Activated CD8-positive, alpha-beta memory T cell treated with anti-CD3 and anti-CD28 coated beads, Interleukin-2, amount 10 ng/mL, durations not matched to agents 7 days and 5 days (primary cell): ENCODE measurements around the gene CPNE7. TPM values are rescaled to one million over a fixed set of nuclear protein-coding genes. Genes with fewer than 3 reads are reported as not detected.

Experiments used
- ATAC-seq: fragments of 150-1000 bp; cut with Tn5 transposase; one replicate; pipeline ENCODE4 v1.10.0; 2021; ENCODE audit warnings: moderate library complexity
- CTCF ChIA-PET: fragments of 350-600 bp; sonication (Branson Sonifier 250); formaldehyde crosslinking; loops from one replicate; lab custom pipeline; 2021; ENCODE audit warnings: antibody characterized with exemption; lab: Charles Lee
- DNase-seq: peaks from one replicate; pipeline ENCODE4 v3.0.0-alpha.2; 2020
- H3K27ac Mint-ChIP-seq: one replicate; pipeline ENCODE4 v1.8.0; 2021; ENCODE audit warnings: mild to moderate bottlenecking, mixed read lengths
- H3K27me3 Mint-ChIP-seq: one replicate; pipeline ENCODE4 v1.8.0; 2021; ENCODE audit warnings: mixed read lengths
- H3K36me3 Mint-ChIP-seq: one replicate; pipeline ENCODE4 v1.8.0; 2021; ENCODE audit warnings: mild to moderate bottlenecking, mixed read lengths
- H3K4me1 Mint-ChIP-seq: one replicate; pipeline ENCODE4 v1.8.0; 2021; ENCODE audit warnings: mixed read lengths
- H3K4me3 Mint-ChIP-seq: one replicate; pipeline ENCODE4 v1.8.0; 2021; ENCODE audit warnings: mild to moderate bottlenecking, moderate library complexity, mixed read lengths
- H3K9me3 Mint-ChIP-seq: one replicate; pipeline ENCODE4 v1.8.0; 2022; ENCODE audit warnings: low read depth, mixed read lengths
- total RNA-seq, 2 experiments: library from RNA; stranded (reverse); gene quantifications; one replicate each; pipeline ENCODE4 v1.2.3, GENCODE V29; 2021

Gene CPNE7
- total RNA-seq, 2 experiments from 2014 or later = 0.38 to 3.1 TPM

- no peak overlapping the region for H3K4me3 Mint-ChIP-seq
- no peak for ATAC-seq
- CTCF ChIA-PET = no interaction called here
- H3K4me1 Mint-ChIP-seq = peaks cover 14% of the 10 kb centered on the region
- no peak for DNase-seq
- no peak overlapping the region for H3K27ac Mint-ChIP-seq
- H3K27me3 Mint-ChIP-seq = no peaks in the 10 kb centered on the region
- no peaks in the 10 kb centered on the region for H3K36me3 Mint-ChIP-seq
- H3K9me3 Mint-ChIP-seq = no peaks in the 10 kb centered on the region
Observed at GRCh38 chr16:89600956-89601355, 25.4 kb downstream of the CPNE7 start.

- ATAC-seq = no peak
- H3K9me3 Mint-ChIP-seq = no peaks in the 10 kb centered on the region
- H3K27ac Mint-ChIP-seq = no peak overlapping the region
- H3K27me3 Mint-ChIP-seq = no peaks in the 10 kb centered on the region
- peaks cover 14% of the 10 kb centered on the region for H3K4me1 Mint-ChIP-seq
- CTCF ChIA-PET = interaction anchor here (1.1 to 1.5 kb wide), 2 partner anchors 40 to 57 kb away, joined by 4 to 5 read pairs; no protein-coding TSS in a partner anchor
- no peak overlapping the region for H3K4me3 Mint-ChIP-seq
- DNase-seq = no peak
- H3K36me3 Mint-ChIP-seq = no peaks in the 10 kb centered on the region
Observed at GRCh38 chr16:89601906-89602272, 26.3 kb downstream of the CPNE7 start.

- no peaks in the 10 kb centered on the region for H3K27me3 Mint-ChIP-seq
- H3K9me3 Mint-ChIP-seq = no peaks in the 10 kb centered on the region
- peaks cover 14% of the 10 kb centered on the region for H3K4me1 Mint-ChIP-seq
- H3K27ac Mint-ChIP-seq = no peak overlapping the region
- no peak overlapping the region for H3K4me3 Mint-ChIP-seq
- peak; percentile 65 for DNase-seq
- H3K36me3 Mint-ChIP-seq = no peaks in the 10 kb centered on the region
- ATAC-seq = peak; percentile 79
- CTCF ChIA-PET = interaction anchor here (1.1 to 1.5 kb wide), 2 partner anchors 39 to 57 kb away, joined by 4 to 5 read pairs; no protein-coding TSS in a partner anchor
Observed at GRCh38 chr16:89602273-89602951, 26.9 kb downstream of the CPNE7 start.

GRCh38 chr16:89602952-89603590 lies 27.5 kb downstream of the CPNE7 start:
- CTCF ChIA-PET = interaction anchor here (1.1 to 1.5 kb wide), 2 partner anchors 39 to 56 kb away, joined by 4 to 5 read pairs; no protein-coding TSS in a partner anchor
- Mint-ChIP-seq H3K4me3 (no peak overlapping the region), H3K36me3 (no peaks in the 10 kb centered on the region), H3K27ac (no peak overlapping the region), H3K27me3 (no peaks in the 10 kb centered on the region), H3K4me1 (peaks cover 14% of the 10 kb centered on the region), H3K9me3 (no peaks in the 10 kb centered on the region)
- DNase-seq (no peak), ATAC-seq (no peak)

GRCh38 chr16:89604764-89605163 lies 29.2 kb downstream of the CPNE7 start:
- DNase-seq = no peak
- Mint-ChIP-seq H3K36me3 (no peaks in the 10 kb centered on the region), H3K27ac (no peak overlapping the region), H3K27me3 (no peaks in the 10 kb centered on the region), H3K4me3 (no peak overlapping the region), H3K4me1 (peaks cover 12% of the 10 kb centered on the region), H3K9me3 (no peaks in the 10 kb centered on the region)
- no peak for ATAC-seq
- CTCF ChIA-PET = no interaction called here

GRCh38 chr16:89605186-89605970 lies 29.8 kb downstream of the CPNE7 start:
- H3K4me3 Mint-ChIP-seq = no peak overlapping the region
- no peaks in the 10 kb centered on the region for H3K36me3 Mint-ChIP-seq
- H3K27ac Mint-ChIP-seq = no peak overlapping the region
- no peaks in the 10 kb centered on the region for H3K9me3 Mint-ChIP-seq
- H3K4me1 Mint-ChIP-seq = peaks cover 12% of the 10 kb centered on the region
- CTCF ChIA-PET = no interaction called here
- DNase-seq (no peak), ATAC-seq (no peak)
- H3K27me3 Mint-ChIP-seq = peaks cover 1% of the 10 kb centered on the region

- H3K27ac Mint-ChIP-seq = no peak overlapping the region
- H3K4me1 Mint-ChIP-seq = peaks cover 12% of the 10 kb centered on the region
- no peak overlapping the region for H3K4me3 Mint-ChIP-seq
- H3K27me3 Mint-ChIP-seq = peaks cover 3% of the 10 kb centered on the region
- H3K9me3 Mint-ChIP-seq = no peaks in the 10 kb centered on the region
- CTCF ChIA-PET = no interaction called here
- no peak for ATAC-seq
- no peaks in the 10 kb centered on the region for H3K36me3 Mint-ChIP-seq
- no peak for DNase-seq
Observed at GRCh38 chr16:89606006-89606405, 30.4 kb downstream of the CPNE7 start.

GRCh38 chr16:89607453-89607852 lies 31.9 kb downstream of the CPNE7 start:
- Mint-ChIP-seq H3K9me3 (no peaks in the 10 kb centered on the region), H3K4me1 (peaks cover 7% of the 10 kb centered on the region), H3K36me3 (no peaks in the 10 kb centered on the region), H3K4me3 (no peak overlapping the region), H3K27ac (no peak overlapping the region), H3K27me3 (peaks cover 3% of the 10 kb centered on the region)
- no peak for DNase-seq
- CTCF ChIA-PET = interaction anchor here (0.9 kb wide), 1 partner anchor 17 kb away, joined by 3 read pairs; no protein-coding TSS in a partner anchor
- ATAC-seq = no peak

GRCh38 chr16:89607937-89608740 lies 32.6 kb downstream of the CPNE7 start:
- no peak for ATAC-seq
- DNase-seq = no peak
- Mint-ChIP-seq H3K4me3 (no peak overlapping the region), H3K36me3 (no peaks in the 10 kb centered on the region), H3K27ac (no peak overlapping the region), H3K9me3 (no peaks in the 10 kb centered on the region), H3K27me3 (peaks cover 3% of the 10 kb centered on the region), H3K4me1 (peaks cover under 1% of the 10 kb centered on the region)
- CTCF ChIA-PET = interaction anchor here (0.6 kb wide), 1 partner anchor 1827 kb away, joined by 3 read pairs; no protein-coding TSS in a partner anchor

- no peak overlapping the region for H3K4me3 Mint-ChIP-seq
- DNase-seq = no peak
- ATAC-seq = no peak
- peaks cover 3% of the 10 kb centered on the region for H3K27me3 Mint-ChIP-seq
- no peak overlapping the region for H3K27ac Mint-ChIP-seq
- no peaks in the 10 kb centered on the region for H3K4me1 Mint-ChIP-seq
- CTCF ChIA-PET = no interaction called here
- H3K9me3 Mint-ChIP-seq = no peaks in the 10 kb centered on the region
- H3K36me3 Mint-ChIP-seq = no peaks in the 10 kb centered on the region
Observed at GRCh38 chr16:89610108-89610453, 34.5 kb downstream of the CPNE7 start.

GRCh38 chr16:89612415-89613166 lies 37.0 kb downstream of the CPNE7 start:
- no peak for DNase-seq
- H3K27me3 Mint-ChIP-seq = peaks cover 3% of the 10 kb centered on the region
- no peak for ATAC-seq
- no peak overlapping the region for H3K4me3 Mint-ChIP-seq
- peaks cover 9% of the 10 kb centered on the region for H3K4me1 Mint-ChIP-seq
- peaks cover 7% of the 10 kb centered on the region for H3K9me3 Mint-ChIP-seq
- H3K36me3 Mint-ChIP-seq = peaks cover 5% of the 10 kb centered on the region
- H3K27ac Mint-ChIP-seq = no peak overlapping the region
- CTCF ChIA-PET = no interaction called here

GRCh38 chr16:89613231-89613953 lies 37.8 kb downstream of the CPNE7 start, which contains the start of gene DPEP1:
TSS of gene DPEP1 (plus strand) at chr16:89613642. CDS start at chr16:89630411, 16,769 bp downstream.
- peaks cover 7% of the 10 kb centered on the region for H3K9me3 Mint-ChIP-seq
- CTCF ChIA-PET = no interaction called here
- ATAC-seq (no peak), DNase-seq (no peak)
- H3K4me1 Mint-ChIP-seq = peaks cover 9% of the 10 kb centered on the region
- H3K4me3 Mint-ChIP-seq = no peak within 1 kb of the TSS
- H3K27ac Mint-ChIP-seq = no peak within 1 kb of the TSS
- H3K36me3 Mint-ChIP-seq = peaks cover 5% of the 10 kb centered on the region
- H3K27me3 Mint-ChIP-seq = peaks cover 3% of the 10 kb centered on the region
